PC-9 (cell line): ENCODE measurements around the gene ATRN. TPM values are rescaled to one million over a fixed set of nuclear protein-coding genes. Genes with fewer than 3 reads are reported as not detected.

Experiments
- BruUV-seq: library from RNA; stranded (reverse); fragments of 400-500 nt; replicated peaks from 2 replicates; lab custom pipeline; 2021; lab: Mats Ljungman, UMichigan
- CTCF ChIA-PET: fragments of 300-600 bp; sonication (Branson Sonifier 250); formaldehyde crosslinking; loops from one replicate; lab custom pipeline; 2022; ENCODE audit warnings: antibody characterized with exemption; lab: Charles Lee
- POLR2A ChIA-PET: fragments of 300-600 bp; sonication (Branson Sonifier 250); formaldehyde crosslinking; loops from one replicate; lab custom pipeline; 2022; ENCODE audit warnings: antibody characterized with exemption; ENCODE audit not compliant: unreplicated experiment; lab: Charles Lee
- DNase-seq, 2 experiments: peaks; one replicate each; pipeline versions ENCODE4 v3.0.0 to v3.0.0-alpha.2; 2015 to 2022; ENCODE audit warnings: mixed read lengths in 1 of 2
- H2AFZ ChIP-seq: fragments of 200-600 bp; sonication (generic); 2 replicates; pipeline ENCODE4 v1.8.1; 2017; ENCODE audit warnings: antibody characterized with exemption
- H3F3A ChIP-seq: fragments of 200-600 bp; sonication (generic); 2 replicates; pipeline ENCODE4 v1.8.1; 2017; ENCODE audit warnings: antibody characterized with exemption, mild to moderate bottlenecking, low read depth; ENCODE audit not compliant: insufficient read depth
- H3K27ac ChIP-seq: fragments of 200-600 bp; sonication (generic); 2 replicates; pipeline ENCODE4 v1.6.1; 2016; ENCODE audit warnings: mixed run types
- H3K27me3 ChIP-seq: fragments of 200-600 bp; sonication (generic); 2 replicates; pipeline ENCODE4 v1.6.1; 2016; ENCODE audit warnings: low read depth, mixed run types; ENCODE audit not compliant: insufficient read depth
- H3K36me3 ChIP-seq: fragments of 200-600 bp; sonication (generic); 2 replicates; pipeline ENCODE4 v1.6.1; 2016; ENCODE audit warnings: low read depth, mixed run types
- H3K4me1 ChIP-seq: fragments of 200-600 bp; sonication (generic); replicated peaks from 2 replicates; pipeline ENCODE4 v1.6.1; 2016; ENCODE audit warnings: mixed run types; ENCODE audit not compliant: insufficient read depth
- H3K4me2 ChIP-seq: fragments of 200-600 bp; sonication (generic); 2 replicates; pipeline ENCODE4 v1.6.1; 2017; ENCODE audit warnings: mixed run types
- H3K4me3 ChIP-seq: fragments of 200-600 bp; sonication (generic); 2 replicates; pipeline ENCODE4 v1.6.1; 2016; ENCODE audit warnings: mixed run types
- H3K79me2 ChIP-seq: fragments of 200-600 bp; sonication (generic); 2 replicates; pipeline ENCODE4 v1.6.1; 2017; ENCODE audit warnings: low read depth, mixed run types
- H3K9me2 ChIP-seq: fragments of 200-600 bp; sonication (generic); 2 replicates; pipeline ENCODE4 v1.8.1; 2017; ENCODE audit warnings: mild to moderate bottlenecking; ENCODE audit not compliant: insufficient read depth
- H3K9me3 ChIP-seq: fragments of 200-600 bp; sonication (generic); 2 replicates; pipeline ENCODE4 v1.8.1; 2016; ENCODE audit warnings: low read depth; ENCODE audit not compliant: insufficient read depth
- H4K20me1 ChIP-seq: fragments of 200-600 bp; sonication (generic); 2 replicates; pipeline ENCODE4 v1.8.1; 2017; ENCODE audit not compliant: insufficient read depth
- EZH2 ChIP-seq: fragments of 200-600 bp; sonication (generic); IDR thresholded peaks from 2 replicates; pipeline ENCODE4 v1.8.0; 2017; ENCODE audit warnings: antibody characterized with exemption, low read depth
- intact Hi-C: fragments of 100-400 bp; cut with micrococcal nuclease; formaldehyde crosslinking; loops from one replicate; pipeline ENCODE4 v1.10.0; 2022; ENCODE audit not compliant: unreplicated experiment
- total RNA-seq: library from RNA; stranded (reverse); gene quantifications from 2 replicates; pipeline ENCODE4 v1.2.3, GENCODE V29; 2021
- TF ChIP-seq, protein P1 (sequence below): fragments of 200-600 bp; sonication (generic); conservative IDR thresholded peaks from 2 replicates; pipeline ENCODE4 v1.6.1; 2017; ENCODE audit warnings: mixed run types, antibody characterized with exemption, mild to moderate bottlenecking, moderate library complexity

ATRN gene
- total RNA-seq, 1 experiment from 2014 or later: 34.9 TPM

GRCh38 chr20:3580412-3580811 is 109.6 kb downstream of the ATRN start:
- CTCF ChIA-PET: no interaction called here
- no TSS peak for BruUV-seq
- H3K27ac ChIP-seq: no peak overlapping the region
- no peaks in the 10 kb centered on the region for H3F3A ChIP-seq
- no peaks in the 10 kb centered on the region for H3K79me2 ChIP-seq
- no peaks in the 10 kb centered on the region for H3K27me3 ChIP-seq
- no peaks in the 10 kb centered on the region for H3K4me1 ChIP-seq
- H4K20me1 ChIP-seq: no peaks in the 10 kb centered on the region
- intact Hi-C loops: no loop called here
- H3K4me3 ChIP-seq: no peak overlapping the region
- H3K4me2 ChIP-seq: no peak overlapping the region
- POLR2A ChIA-PET: no interaction called here
- H3K9me2 ChIP-seq: no peaks in the 10 kb centered on the region
- no peak overlapping the region for H2AFZ ChIP-seq
- no peak for TF ChIP-seq EZH2
- TF ChIP-seq, protein P1, sequence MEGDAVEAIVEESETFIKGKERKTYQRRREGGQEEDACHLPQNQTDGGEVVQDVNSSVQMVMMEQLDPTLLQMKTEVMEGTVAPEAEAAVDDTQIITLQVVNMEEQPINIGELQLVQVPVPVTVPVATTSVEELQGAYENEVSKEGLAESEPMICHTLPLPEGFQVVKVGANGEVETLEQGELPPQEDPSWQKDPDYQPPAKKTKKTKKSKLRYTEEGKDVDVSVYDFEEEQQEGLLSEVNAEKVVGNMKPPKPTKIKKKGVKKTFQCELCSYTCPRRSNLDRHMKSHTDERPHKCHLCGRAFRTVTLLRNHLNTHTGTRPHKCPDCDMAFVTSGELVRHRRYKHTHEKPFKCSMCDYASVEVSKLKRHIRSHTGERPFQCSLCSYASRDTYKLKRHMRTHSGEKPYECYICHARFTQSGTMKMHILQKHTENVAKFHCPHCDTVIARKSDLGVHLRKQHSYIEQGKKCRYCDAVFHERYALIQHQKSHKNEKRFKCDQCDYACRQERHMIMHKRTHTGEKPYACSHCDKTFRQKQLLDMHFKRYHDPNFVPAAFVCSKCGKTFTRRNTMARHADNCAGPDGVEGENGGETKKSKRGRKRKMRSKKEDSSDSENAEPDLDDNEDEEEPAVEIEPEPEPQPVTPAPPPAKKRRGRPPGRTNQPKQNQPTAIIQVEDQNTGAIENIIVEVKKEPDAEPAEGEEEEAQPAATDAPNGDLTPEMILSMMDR: no peak
- no peaks in the 10 kb centered on the region for H3K36me3 ChIP-seq
- H3K9me3 ChIP-seq: no peaks in the 10 kb centered on the region
- no peak for DNase-seq

DNA sequence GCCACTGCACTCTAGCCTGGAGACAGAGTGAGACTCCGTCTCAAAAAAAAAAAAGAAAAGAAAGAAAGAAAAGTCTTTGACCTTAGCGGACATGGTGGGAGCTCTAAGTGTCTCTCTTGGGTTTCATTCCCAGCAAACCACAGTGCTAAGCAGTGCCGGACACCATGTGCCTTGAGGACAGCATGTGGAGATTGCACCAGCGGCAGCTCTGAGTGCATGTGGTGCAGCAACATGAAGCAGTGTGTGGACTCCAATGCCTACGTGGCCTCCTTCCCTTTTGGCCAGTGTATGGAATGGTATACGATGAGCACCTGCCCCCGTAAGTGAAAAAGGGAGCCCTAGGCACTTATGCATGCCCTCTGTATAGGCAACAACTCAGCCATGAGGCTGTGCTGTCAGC is 112.9 kb downstream of the ATRN start:
- intact Hi-C loops: no loop called here
- Histone ChIP-seq H3K4me2 (no peak overlapping the region), H3K27me3 (no peaks in the 10 kb centered on the region), H3F3A (no peaks in the 10 kb centered on the region), H3K79me2 (no peaks in the 10 kb centered on the region), H3K9me3 (no peaks in the 10 kb centered on the region), H3K27ac (no peak overlapping the region), H3K36me3 (no peaks in the 10 kb centered on the region), H2AFZ (no peak overlapping the region), H3K4me1 (no peaks in the 10 kb centered on the region), H3K4me3 (no peak overlapping the region), H3K9me2 (no peaks in the 10 kb centered on the region), H4K20me1 (no peaks in the 10 kb centered on the region)
- CTCF ChIA-PET: interaction anchor here (0.6 to 0.7 kb wide), 2 partner anchors 22 to 88 kb away, joined by 3 to 4 read pairs; no protein-coding TSS in a partner anchor
- BruUV-seq: no TSS peak
- TF ChIP-seq, protein P1: no peak
- no peak for TF ChIP-seq EZH2
- POLR2A ChIA-PET: interaction anchor here (0.6 kb wide), 1 partner anchor 381 kb away, joined by 3 read pairs; no protein-coding TSS in a partner anchor
- no peak for DNase-seq

GRCh38 chr20:3586093-3586492 is 115.3 kb downstream of the ATRN start:
- no peak overlapping the region for H3K4me3 ChIP-seq
- no TSS peak for BruUV-seq

More at GRCh38 chr20:3586093-3586492, 115.3 kb downstream of the ATRN start:
- TF ChIP-seq, protein P1: no peak
- TF ChIP-seq EZH2: no peak
- POLR2A ChIA-PET: no interaction called here
- intact Hi-C loops: no loop called here
- Histone ChIP-seq H2AFZ (no peak overlapping the region), H4K20me1 (0 out of 2 replicates have a peak, but pooled peaks cover 6% of the 10 kb centered on the region), H3F3A (no peaks in the 10 kb centered on the region), H3K9me3 (no peaks in the 10 kb centered on the region), H3K4me1 (no peaks in the 10 kb centered on the region), H3K4me2 (no peak overlapping the region), H3K36me3 (no peaks in the 10 kb centered on the region), H3K79me2 (no peaks in the 10 kb centered on the region), H3K27me3 (no peaks in the 10 kb centered on the region), H3K27ac (no peak overlapping the region), H3K9me2 (no peaks in the 10 kb centered on the region)
- no peak for DNase-seq
- CTCF ChIA-PET: no interaction called here
